HCEC 1CT (cell line): ENCODE data around the gene TCFL5.
A peak's percentile ranks its signal among the peaks of the same experiment; 100 is the strongest.

ENCODE experiments used
- DNase-seq: peaks from one replicate; pipeline ENCODE4 v3.0.0-alpha.2; 2017

Gene TCFL5

DNA sequence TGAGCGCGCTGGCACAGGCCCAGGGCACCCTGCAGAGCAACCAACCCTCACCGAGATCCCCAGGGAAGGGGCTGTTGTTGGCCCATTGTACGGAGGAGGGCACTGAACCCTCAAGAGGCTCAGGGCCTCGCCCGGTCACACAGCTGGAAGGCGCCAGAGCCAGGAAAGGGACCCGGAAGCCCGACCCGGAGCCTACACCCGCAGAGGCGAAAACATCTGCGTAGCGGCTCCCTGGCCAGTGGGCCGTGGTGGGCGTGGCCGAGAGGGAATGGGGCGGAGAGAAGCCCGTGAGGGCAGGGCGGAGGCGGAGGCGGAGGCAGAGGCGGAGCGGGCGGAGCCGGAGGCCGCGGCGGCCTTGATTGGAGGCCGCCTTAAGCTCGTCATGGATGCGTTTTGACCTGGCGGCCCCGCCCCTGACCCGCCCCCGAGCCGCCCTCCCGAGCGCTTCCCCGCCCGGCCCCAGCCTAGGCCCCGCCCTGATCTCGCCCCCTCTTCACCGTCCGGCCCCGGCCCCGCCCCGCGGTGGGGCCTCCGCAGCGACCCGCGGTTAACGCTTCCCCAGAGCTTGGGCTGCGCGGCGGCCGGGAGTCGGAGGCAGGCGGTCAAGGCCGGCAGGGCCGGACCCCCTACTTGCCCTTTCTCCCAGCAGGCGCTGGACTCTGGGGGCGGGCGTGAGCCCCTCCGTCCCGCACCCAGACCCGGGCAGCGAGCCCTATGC, 67.5 kb downstream of the TCFL5 start:
- DNase-seq = peak; percentile 94

- DNase-seq = no peak
Measured at GRCh38 chr20:62793757-62794006, 67.9 kb downstream of the TCFL5 start.

DNA sequence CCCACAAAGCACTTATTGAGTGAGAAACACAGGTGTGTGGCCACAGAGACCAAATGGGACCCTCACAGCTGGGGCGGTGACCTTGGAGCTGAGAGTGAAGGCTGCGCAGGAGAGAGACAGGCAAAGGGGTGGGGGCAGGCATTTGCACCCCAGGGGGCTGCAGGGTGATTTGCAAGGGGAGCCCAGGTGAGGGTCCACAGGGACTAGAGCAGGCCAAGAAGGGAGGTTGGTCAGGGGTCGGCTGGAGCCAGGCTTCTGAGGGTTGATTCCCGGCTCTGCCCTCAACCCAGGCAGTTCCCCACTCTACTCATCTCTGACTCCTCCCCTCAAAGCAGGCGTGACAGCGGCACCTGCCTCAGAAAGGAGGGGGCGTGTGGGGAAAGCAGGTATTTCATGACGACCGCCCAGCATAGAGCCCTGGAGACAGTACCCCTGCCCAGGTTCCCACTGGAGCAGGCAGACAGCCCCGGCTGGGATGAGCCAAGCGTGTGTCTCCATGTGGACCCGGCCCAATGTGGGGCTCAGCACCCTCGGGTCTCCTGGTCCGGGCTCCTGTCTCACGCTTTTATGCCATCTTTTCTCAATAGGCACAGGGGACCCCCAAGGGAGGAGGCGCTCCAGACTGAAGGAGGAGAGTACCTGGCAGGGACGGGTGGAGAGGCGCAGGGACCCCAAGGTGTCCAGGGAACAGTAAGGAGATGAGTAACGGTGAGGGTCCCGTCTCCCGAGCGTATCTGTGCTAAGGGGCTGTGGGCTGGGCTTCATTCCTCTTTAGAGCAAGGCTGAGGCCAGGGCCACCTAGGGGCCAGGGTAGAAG, 68.5 kb downstream of the TCFL5 start:
- DNase-seq = no peak

GRCh38 chr20:62792182-62792939, 69.3 kb downstream of the TCFL5 start:
- DNase-seq = peak; percentile 45

DNA sequence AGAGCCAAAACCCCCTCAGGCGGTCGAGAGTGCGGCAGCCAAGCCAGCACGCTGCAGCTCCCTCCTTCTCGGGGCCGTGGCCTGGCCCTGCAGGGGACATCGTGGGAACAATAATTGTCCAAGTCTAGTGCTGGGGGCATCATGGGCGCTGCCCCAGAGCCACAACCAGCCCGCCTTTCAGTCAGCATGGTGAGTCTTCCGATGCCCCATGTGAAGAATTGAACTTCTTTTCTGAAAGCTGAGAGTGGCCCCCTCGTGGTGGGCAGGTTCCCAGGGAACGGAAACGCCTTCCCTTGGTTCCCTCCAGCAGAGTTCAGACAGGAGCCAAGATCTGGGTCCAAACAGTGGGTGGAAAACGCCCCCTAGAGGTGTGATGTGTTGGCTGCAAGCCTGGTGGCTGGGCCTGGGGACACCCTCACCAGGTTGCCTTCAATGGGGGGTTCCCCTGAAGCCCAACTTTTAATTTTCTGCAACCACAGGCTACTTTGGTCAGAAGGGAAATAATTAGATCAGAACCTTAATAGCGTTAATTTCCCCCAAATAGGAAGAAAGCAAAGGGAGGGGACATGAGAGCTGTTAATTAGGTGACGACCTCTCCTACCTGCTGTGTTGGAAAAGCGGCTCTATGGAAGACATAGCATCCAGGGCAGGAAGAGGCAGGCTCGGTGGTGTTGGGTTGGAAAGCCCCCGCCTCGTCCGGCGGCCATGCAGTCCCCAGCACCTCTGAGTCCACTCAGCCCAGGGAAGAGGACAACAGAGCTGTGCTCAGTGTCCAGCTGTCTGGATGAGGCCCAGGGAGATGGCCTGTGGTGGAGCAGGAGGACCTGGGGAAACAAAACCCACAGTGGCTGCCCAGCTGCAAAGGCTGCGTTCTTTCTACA, 70.1 kb downstream of the TCFL5 start:
- DNase-seq = peak; percentile 85
